Cardiac septum (tissue), 1 donor: ENCODE results near the gene SHTN1. TPM values are rescaled to one million over a fixed set of nuclear protein-coding genes. Genes with fewer than 3 reads are reported as not detected.

ENCODE experiments used
- DNase-seq: peaks from one replicate; pipeline ENCODE4 v3.0.0-alpha.2; 2020; ENCODE audit warnings: low spot score
- intact Hi-C: fragments of 100-400 bp; cut with DNase I; formaldehyde crosslinking; loops from one replicate; pipeline ENCODE4 v1.14.0; 2022
- total RNA-seq: library from RNA; stranded (reverse); fragmentation: NEBNext Ultra II Directional; extraction: Animal tissue kit (Norgen Biotek cat#: 25700); gene quantifications from one replicate; pipeline ENCODE4 v1.2.1, GENCODE V29; 2021
- donor health status: DM: no; HTN: no; CAD: no.

Gene SHTN1
- total RNA-seq, 1 donor from 2014 or later = 3.0 TPM

- intact Hi-C loops = no loop called here
- no peak for DNase-seq
Measured at GRCh38 chr10:116926426-116926825, 78.6 kb downstream of the SHTN1 start.

GRCh38 chr10:116925056-116925455 lies 79.9 kb downstream of the SHTN1 start:
- intact Hi-C loops = no loop called here
- DNase-seq = no peak

GRCh38 chr10:116919706-116920105 lies 85.3 kb downstream of the SHTN1 start:
- DNase-seq = no peak
- intact Hi-C loops = no loop called here

- intact Hi-C loops = no loop called here
- DNase-seq = no peak
Measured at GRCh38 chr10:116919164-116919563, 85.8 kb downstream of the SHTN1 start.

GRCh38 chr10:116918583-116918982 lies 86.4 kb downstream of the SHTN1 start:
- intact Hi-C loops = no loop called here
- no peak for DNase-seq

- intact Hi-C loops = no loop called here
- no peak for DNase-seq
Measured at GRCh38 chr10:116917481-116917880, 87.5 kb downstream of the SHTN1 start.

GRCh38 chr10:116915340-116915739 lies 89.6 kb downstream of the SHTN1 start:
- intact Hi-C loops = no loop called here
- no peak for DNase-seq

- DNase-seq = no peak
- intact Hi-C loops = no loop called here
Measured at GRCh38 chr10:116913695-116914094, 91.3 kb downstream of the SHTN1 start.

GRCh38 chr10:116912162-116912561 lies 92.8 kb downstream of the SHTN1 start:
- no peak for DNase-seq
- intact Hi-C loops = no loop called here

GRCh38 chr10:116910910-116911309 lies 94.1 kb downstream of the SHTN1 start:
- intact Hi-C loops = no loop called here
- DNase-seq = no peak

GRCh38 chr10:116909307-116909706 lies 95.7 kb downstream of the SHTN1 start:
- no peak for DNase-seq
- intact Hi-C loops = no loop called here

- intact Hi-C loops = no loop called here
- no peak for DNase-seq
Measured at GRCh38 chr10:116907245-116907987, 97.6 kb downstream of the SHTN1 start.

- no peak for DNase-seq
- intact Hi-C loops = no loop called here
Measured at GRCh38 chr10:116905845-116906210, 99.2 kb downstream of the SHTN1 start.

GRCh38 chr10:116899626-116900025 lies 105.4 kb downstream of the SHTN1 start:
- no peak for DNase-seq
- intact Hi-C loops = no loop called here

- intact Hi-C loops = no loop called here
- no peak for DNase-seq
Measured at GRCh38 chr10:116893686-116894037, 111.3 kb downstream of the SHTN1 start.

GRCh38 chr10:116892907-116893685 lies 111.9 kb downstream of the SHTN1 start:
- intact Hi-C loops = no loop called here

GRCh38 chr10:116891208-116891607 lies 113.8 kb downstream of the SHTN1 start:
- no peak for DNase-seq
- intact Hi-C loops = no loop called here

More at GRCh38 chr10:116892907-116893685, 111.9 kb downstream of the SHTN1 start:
- DNase-seq = no peak

GRCh38 chr10:116889066-116889465 lies 115.9 kb downstream of the SHTN1 start:
- no peak for DNase-seq
- intact Hi-C loops = no loop called here

- intact Hi-C loops = no loop called here
- DNase-seq = no peak
Measured at GRCh38 chr10:116888380-116889055, 116.5 kb downstream of the SHTN1 start.

GRCh38 chr10:116886772-116887171 lies 118.2 kb downstream of the SHTN1 start:
- intact Hi-C loops = no loop called here
- DNase-seq = no peak

- intact Hi-C loops = no loop called here
- DNase-seq = no peak
Measured at GRCh38 chr10:116882639-116883038, 122.3 kb downstream of the SHTN1 start.
